Fibroblast of pulmonary artery (primary cell): ENCODE results near the gene PRMT3.

Experiments used
- DNase-seq: peaks from one replicate; pipeline ENCODE4 v3.0.0-alpha.2; 2010; ENCODE audit warnings: low read depth
- H3K4me3 ChIP-seq: replicated peaks from 2 replicates; pipeline ENCODE4 v1.5.1; 2011; ENCODE audit warnings: low read depth, mild to moderate bottlenecking, control low read depth, low read length, moderate library complexity
- TF ChIP-seq, protein P1 (sequence below): IDR thresholded peaks from 2 replicates; pipeline ENCODE4 v1.5.1; 2011; ENCODE audit warnings: mild to moderate bottlenecking, control low read depth, low read length, inconsistent platforms; ENCODE audit errors: missing control alignments

The PRMT3 gene

DNA sequence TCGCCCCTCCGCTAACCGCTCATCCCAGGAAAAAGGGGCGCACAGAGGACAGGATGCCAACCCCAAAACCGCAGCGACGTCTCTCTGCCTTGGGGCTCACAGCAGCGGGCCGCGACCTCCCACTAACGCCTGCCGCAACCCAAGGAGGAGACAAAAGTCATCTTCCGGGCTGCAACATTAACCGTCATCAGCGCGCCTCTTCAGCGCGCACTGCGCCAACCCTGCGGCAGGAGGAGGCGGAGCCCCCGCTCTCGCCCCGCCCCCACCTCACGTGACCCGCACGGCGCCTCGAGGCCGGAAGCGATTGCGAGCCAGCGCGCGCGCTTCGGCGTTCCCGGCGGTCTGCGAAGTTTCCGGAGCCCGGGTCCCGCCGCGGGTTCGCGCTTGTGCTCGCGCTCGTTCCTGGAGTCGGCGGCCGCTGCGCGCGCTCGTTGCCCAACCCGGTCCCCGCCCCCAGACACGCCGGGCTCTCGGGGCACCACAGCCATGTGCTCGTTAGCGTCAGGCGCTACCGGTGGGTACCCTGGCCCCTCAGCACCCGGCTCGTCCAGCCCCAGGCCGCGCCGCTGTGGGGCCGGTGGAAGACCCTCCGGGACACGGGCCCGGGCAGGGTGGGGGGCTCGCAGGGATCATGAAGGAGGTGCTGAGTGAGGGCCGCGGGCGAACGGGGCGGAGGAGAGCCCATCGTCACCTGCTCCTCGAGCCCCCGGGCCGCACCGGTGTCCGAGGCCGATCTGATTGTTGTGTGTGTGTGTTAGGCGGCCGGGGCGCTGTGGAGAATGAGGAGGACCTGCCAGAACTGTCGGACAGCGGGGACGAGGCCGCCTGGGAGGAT lies at the start of gene PRMT3:
Gene PRMT3 (plus strand): TSS at position 456 of the 835 bp plus-strand sequence. CDS start 31 bp downstream, at position 487.
- peak; percentile 97 for DNase-seq
- TF ChIP-seq, protein P1, sequence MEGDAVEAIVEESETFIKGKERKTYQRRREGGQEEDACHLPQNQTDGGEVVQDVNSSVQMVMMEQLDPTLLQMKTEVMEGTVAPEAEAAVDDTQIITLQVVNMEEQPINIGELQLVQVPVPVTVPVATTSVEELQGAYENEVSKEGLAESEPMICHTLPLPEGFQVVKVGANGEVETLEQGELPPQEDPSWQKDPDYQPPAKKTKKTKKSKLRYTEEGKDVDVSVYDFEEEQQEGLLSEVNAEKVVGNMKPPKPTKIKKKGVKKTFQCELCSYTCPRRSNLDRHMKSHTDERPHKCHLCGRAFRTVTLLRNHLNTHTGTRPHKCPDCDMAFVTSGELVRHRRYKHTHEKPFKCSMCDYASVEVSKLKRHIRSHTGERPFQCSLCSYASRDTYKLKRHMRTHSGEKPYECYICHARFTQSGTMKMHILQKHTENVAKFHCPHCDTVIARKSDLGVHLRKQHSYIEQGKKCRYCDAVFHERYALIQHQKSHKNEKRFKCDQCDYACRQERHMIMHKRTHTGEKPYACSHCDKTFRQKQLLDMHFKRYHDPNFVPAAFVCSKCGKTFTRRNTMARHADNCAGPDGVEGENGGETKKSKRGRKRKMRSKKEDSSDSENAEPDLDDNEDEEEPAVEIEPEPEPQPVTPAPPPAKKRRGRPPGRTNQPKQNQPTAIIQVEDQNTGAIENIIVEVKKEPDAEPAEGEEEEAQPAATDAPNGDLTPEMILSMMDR: no peak
- peak within 1 kb of the TSS; percentile 77 for H3K4me3 ChIP-seq

DNA sequence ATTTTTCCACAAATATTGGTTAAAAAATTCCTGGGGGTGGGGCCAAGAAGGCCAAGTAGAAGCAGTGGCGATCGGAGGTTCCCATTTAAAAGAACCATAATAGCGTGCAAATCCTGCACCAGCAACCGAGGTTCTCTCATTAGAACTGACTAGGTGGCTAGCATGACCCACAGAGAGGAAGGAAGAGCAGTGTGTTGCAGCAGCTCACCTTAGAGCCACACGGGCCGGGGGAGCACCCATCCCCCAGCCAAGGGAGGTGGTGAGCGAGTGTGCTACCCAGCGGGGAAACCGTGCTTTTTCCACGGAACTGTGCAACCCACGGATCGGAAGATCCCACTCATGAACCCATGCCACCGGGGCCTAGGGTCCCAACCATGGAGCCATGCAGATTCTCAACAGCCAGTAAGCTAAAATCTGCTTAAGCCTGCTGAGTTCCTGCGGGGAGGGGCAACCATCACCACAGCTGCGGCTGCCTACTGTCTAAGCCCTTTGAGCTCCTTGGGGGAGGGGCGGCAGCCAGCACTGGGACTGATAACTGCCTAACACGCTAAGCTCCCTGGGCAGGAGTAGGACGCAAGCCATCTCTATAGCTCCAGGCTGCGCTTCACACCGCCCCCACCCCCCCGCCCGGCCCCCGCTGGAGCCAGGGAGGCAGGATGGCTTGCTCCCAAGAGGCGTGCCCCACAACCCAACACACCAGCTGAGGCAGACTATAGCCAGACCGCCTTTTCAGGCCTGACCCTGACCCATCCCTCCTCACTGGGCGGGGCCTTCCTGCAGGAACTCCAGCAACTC lies 45.0 kb upstream of the PRMT3 start:
- H3K4me3 ChIP-seq: no peak overlapping the region
- no peak for DNase-seq
- TF ChIP-seq, protein P1: no peak

- TF ChIP-seq, protein P1: no peak
- no peak overlapping the region for H3K4me3 ChIP-seq
- DNase-seq: no peak
Observed at GRCh38 chr11:20351136-20351535, 36.4 kb upstream of the PRMT3 start.

DNA sequence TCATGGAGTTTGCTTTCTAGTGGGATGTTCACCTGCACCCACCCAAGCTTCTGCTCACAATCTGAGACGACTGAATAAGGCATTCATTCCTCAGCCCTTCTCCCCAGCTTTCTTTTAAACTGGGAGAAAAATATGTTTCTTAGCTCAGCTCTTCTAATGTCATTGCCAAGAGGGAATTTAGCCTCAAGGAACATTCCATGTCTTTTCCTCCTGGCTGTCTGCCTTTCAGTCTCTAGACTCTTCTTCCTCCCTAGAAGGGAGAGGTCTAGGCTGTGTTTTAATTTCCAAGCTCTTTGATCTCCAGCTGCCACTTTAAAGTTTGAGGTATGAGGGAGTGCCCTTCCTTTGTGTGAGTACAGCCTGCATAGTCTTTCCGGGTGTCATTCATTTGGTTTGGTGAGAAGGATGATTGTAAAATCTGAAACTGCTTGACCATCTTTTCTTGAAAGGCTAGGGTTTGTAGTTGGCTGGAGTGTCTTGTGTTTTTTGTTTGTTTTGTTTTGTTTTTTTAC lies 35.7 kb upstream of the PRMT3 start:
- TF ChIP-seq, protein P1: no peak
- no peak for DNase-seq

DNA sequence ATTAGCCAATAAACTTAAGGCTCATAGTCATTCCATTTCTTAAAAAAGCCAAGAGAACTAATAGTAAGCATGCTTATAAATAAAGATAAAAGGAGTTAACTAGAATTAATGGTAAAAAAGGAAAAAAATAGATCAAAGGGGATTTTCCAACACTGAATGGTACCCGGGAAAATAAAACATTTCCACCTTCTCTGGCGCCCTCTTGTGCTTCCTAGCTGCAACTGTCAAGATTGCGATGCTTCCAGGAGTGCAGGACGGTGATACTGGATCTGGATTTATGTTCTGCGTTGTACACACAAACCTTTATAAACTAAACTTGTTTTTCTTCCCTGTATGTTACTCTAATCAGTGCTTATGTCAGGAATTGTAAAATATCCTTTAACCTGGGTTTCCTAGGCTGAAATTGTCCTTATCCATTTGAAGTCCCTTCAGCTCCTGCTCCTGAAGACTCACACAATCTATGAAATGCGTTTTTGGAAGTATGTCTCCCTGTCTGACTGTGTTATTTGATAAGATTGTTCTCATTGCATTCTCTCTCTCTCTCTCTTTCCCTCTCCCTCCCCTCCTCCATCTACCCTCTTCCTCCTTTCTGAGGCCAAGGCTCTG lies 33.6 kb upstream of the PRMT3 start:
- peak; percentile 61 for DNase-seq
- no peak overlapping the region for H3K4me3 ChIP-seq
- TF ChIP-seq, protein P1: peak; percentile 97

More for the DNA sequence above, 35.7 kb upstream of the PRMT3 start:
- H3K4me3 ChIP-seq: no peak overlapping the region
